GM12878 (cell line): ENCODE measurements around the gene TPM4. TPM values are rescaled to one million over a fixed set of nuclear protein-coding genes. Genes with fewer than 3 reads are reported as not detected.

Source experiments
- BHLHE40 ChIP-seq, 2 experiments: fragments of 450-650 bp in 1 of 2; IDR thresholded peaks; 2 replicates each; pipeline ENCODE4 v1.6.1; 2011 to 2017; ENCODE audit warnings: low read depth in 2 of 2, borderline replicate concordance in 1 of 2, improper control_type of control experiment in 1 of 2, low read length in 1 of 2, mild to moderate bottlenecking in 1 of 2
- CEBPZ ChIP-seq: fragments of 150-350 bp; IDR thresholded peaks from 2 replicates; pipeline ENCODE4 v1.6.1; 2016; ENCODE audit warnings: low read depth, low read length
- E4F1 ChIP-seq: fragments of 450-650 bp; IDR thresholded peaks from 2 replicates; pipeline ENCODE4 v1.6.1; 2018; ENCODE audit warnings: borderline replicate concordance, mild to moderate bottlenecking; ENCODE audit not compliant: partially characterized antibody
- FOXM1 ChIP-seq: IDR thresholded peaks from 2 replicates; pipeline ENCODE4 v1.6.1; 2012; ENCODE audit warnings: low read depth, mild to moderate bottlenecking, inconsistent platforms, low read length, moderate library complexity
- HCFC1 ChIP-seq: fragments of 150-350 bp; IDR thresholded peaks from 2 replicates; pipeline ENCODE4 v1.6.1; 2014; ENCODE audit warnings: low read length
- HDAC2 ChIP-seq: fragments of 200-600 bp; sonication (generic); IDR thresholded peaks from 2 replicates; pipeline ENCODE4 v1.6.1; 2017
- IKZF1 ChIP-seq: fragments of 450-650 bp; conservative IDR thresholded peaks from 2 replicates; pipeline ENCODE4 v1.6.1; 2017; ENCODE audit warnings: antibody characterized with exemption, mild to moderate bottlenecking
- IRF5 ChIP-seq: fragments of 450-650 bp; IDR thresholded peaks from 2 replicates; pipeline ENCODE4 v1.6.1; 2017; ENCODE audit warnings: borderline replicate concordance
- MXI1 ChIP-seq: fragments of 150-350 bp; IDR thresholded peaks from 2 replicates; pipeline ENCODE4 v1.6.1; 2011; ENCODE audit warnings: low read depth, mild to moderate bottlenecking, inconsistent platforms, low read length, improper control_type of control experiment
- NR2C1 ChIP-seq: fragments of 450-650 bp; IDR thresholded peaks from 2 replicates; pipeline ENCODE4 v1.6.1; 2017; ENCODE audit warnings: antibody characterized with exemption, mild to moderate bottlenecking, moderate library complexity
- PAX8 ChIP-seq: fragments of 450-650 bp; IDR thresholded peaks from 2 replicates; pipeline ENCODE4 v1.6.1; 2017; ENCODE audit warnings: mild to moderate bottlenecking, moderate library complexity
- PBX3 ChIP-seq: IDR thresholded peaks from 2 replicates; pipeline ENCODE4 v1.6.1; 2011; ENCODE audit warnings: mild to moderate bottlenecking, low read depth, low read length, moderate library complexity; ENCODE audit not compliant: insufficient replicate concordance
- RBBP5 ChIP-seq: fragments of 200-600 bp; sonication (generic); conservative IDR thresholded peaks from 2 replicates; pipeline ENCODE4 v1.6.1; 2016
- SIN3A ChIP-seq: IDR thresholded peaks from 2 replicates; pipeline ENCODE4 v1.6.1; 2012; ENCODE audit warnings: low read depth, low read length, improper control_type of control experiment
- SRF ChIP-seq, 2 experiments: IDR thresholded peaks; 2 replicates each; pipeline ENCODE4 v1.6.1; 2011; ENCODE audit warnings: low read depth in 2 of 2, low read length in 2 of 2, mild to moderate bottlenecking in 1 of 2, moderate library complexity in 1 of 2
- USF1 ChIP-seq: IDR thresholded peaks from 2 replicates; pipeline ENCODE4 v1.6.1; 2011; ENCODE audit warnings: borderline replicate concordance, low read depth, mild to moderate bottlenecking, moderate library complexity, mixed read lengths, low read length; ENCODE audit not compliant: insufficient read depth; ENCODE audit errors: extremely low read length
- ZBED1 ChIP-seq: IDR thresholded peaks from 2 replicates; pipeline ENCODE4 v1.6.1; 2016; ENCODE audit warnings: borderline replicate concordance
- ZNF274 ChIP-seq: IDR thresholded peaks from one replicate; pipeline ENCODE4 v1.8.0; 2011; ENCODE audit not compliant: insufficient read length, insufficient read depth
- ZNF622 ChIP-seq: fragments of 450-650 bp; IDR thresholded peaks from 2 replicates; pipeline ENCODE4 v1.6.1; 2017; ENCODE audit warnings: mild to moderate bottlenecking, inconsistent platforms
- ZSCAN29 ChIP-seq: fragments of 450-650 bp; IDR thresholded peaks from 2 replicates; pipeline ENCODE4 v1.6.1; 2017; ENCODE audit warnings: mild to moderate bottlenecking, moderate library complexity
- polyA plus RNA-seq, 11 experiments: library from polyadenylated mRNA; depleted of rRNA in 4 of 11; unstranded in 6 of 11; stranded (reverse) in 5 of 11; fragments of >200 nt; fragmentation: Nextera tagmentation in 4 of 11; fragmentation: Illumina TruSeq in 1 of 11; extraction: Ambion mirVana in 4 of 11; extraction: Trizol in 1 of 11; gene quantifications; 1 replicate in 1 of 11; 2 replicates in 10 of 11; pipeline versions ENCODE4 v1.2.1 to v1.2.3, GENCODE V29; 2011 to 2016; ENCODE audit warnings: inconsistent platforms in 2 of 11, missing spikeins in 2 of 11, low read depth in 1 of 11
- total RNA-seq, 4 experiments: library from RNA; depleted of rRNA in 3 of 4; stranded (reverse); fragments of >200 nt in 3 of 4; fragmentation: Illumina TruSeq in 1 of 4; extraction: Trizol in 1 of 4; gene quantifications; 2 replicates each; pipeline versions ENCODE4 v1.2.1 to v1.2.3, GENCODE V29; 2013 to 2021

TPM4 gene
- total and polyA plus RNA-seq, 10 of the 15 experiments (the other 5 are each of a cell fraction or from before 2014, with no cell fraction given): 183 to 620 (median 407) TPM

- TF ChIP-seq PAX8 (no peak), ZBED1 (peak; percentile 89), NR2C1 (no peak), ZNF274 (no peak), FOXM1 (peak; percentile 97), SIN3A (0 out of 2 replicates have a peak, but pooled peaks have one; percentile 48), HCFC1 (no peak; the same call in 1 of the 2 replicates), SRF (IDR thresholded peaks at IDR 0.05; ENCODE audit: low read depth in 2 of 2, low read length in 2 of 2) (0 out of 4 replicates have a peak, but pooled peaks of 1 of the 2 experiments have one; percentile 65), USF1 (no peak), MXI1 (peak; percentile 70), BHLHE40 (IDR thresholded peaks at IDR 0.05; ENCODE audit: borderline replicate concordance in 1 of 2, low read depth in 2 of 2, low read length in 1 of 2) (peak; percentile 84 to 86; a peak in 3 of 4 replicates), RBBP5 (no peak), E4F1 (no peak), ZSCAN29 (peak; percentile 65; the same call in 1 of the 2 replicates), CEBPZ (no peak), ZNF622 (no peak), IKZF1 (peak; percentile 100), HDAC2 (no peak), PBX3 (no peak), IRF5 (no peak)
Measured at GRCh38 chr19:16118489-16119033, 42.3 kb downstream of the TPM4 start (continued).
